GM19239 (cell line): Measurements from ENCODE around the gene NAPSA.
A peak's percentile ranks its signal among the peaks of the same experiment; 100 is the strongest.
"Not testable (repeated sequence)": the region's sequence is repeated elsewhere in the genome, so short reads cannot be mapped to it uniquely, and the experiment has no call there.

Experiments used
- DNase-seq: peaks from one replicate; pipeline ENCODE4 v3.0.0; 2011; ENCODE audit warnings: low spot score; ENCODE audit not compliant: insufficient read length
- FAIRE-seq: peaks from 2 replicates; lab custom pipeline; 2011; peaks lifted over from hg19 to GRCh38; lab: Jason Lieb, UNC

NAPSA gene

DNA sequence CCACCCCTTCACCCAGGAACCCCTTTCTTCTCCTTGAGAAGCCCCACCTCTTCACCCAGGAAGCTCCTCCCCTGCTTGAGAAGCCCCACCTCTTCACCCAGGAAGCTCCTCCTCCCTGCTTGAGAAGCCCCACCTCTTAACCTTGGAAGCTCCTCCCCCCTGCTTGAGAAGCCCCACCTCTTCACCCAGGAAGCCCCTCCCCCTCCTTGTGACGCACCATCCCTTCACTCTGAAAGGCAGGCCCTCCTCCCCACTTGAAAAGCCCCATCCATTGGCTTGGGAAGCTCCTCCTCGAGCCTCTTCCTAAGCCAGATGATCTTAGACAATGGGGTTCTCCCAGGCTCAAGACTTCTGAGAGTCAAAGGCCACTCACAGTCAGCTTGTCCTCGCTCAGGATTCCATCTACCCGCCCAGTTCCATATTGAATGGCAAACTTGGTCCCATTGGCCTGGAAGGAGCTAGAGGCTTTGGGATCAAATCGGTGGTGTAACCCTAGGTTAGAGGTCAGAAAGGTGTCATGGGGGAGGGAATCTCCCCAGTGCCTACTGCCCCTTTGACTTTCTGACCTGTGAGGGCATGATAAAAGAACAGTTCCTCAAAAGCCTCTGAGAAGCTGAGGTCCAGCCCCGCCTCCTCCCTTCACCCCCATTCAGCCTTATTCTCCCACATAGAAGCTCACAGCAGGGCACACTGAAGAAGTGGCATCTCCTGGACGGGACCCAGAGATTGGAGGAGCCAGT is 4.0 kb downstream of the NAPSA start:
- DNase-seq = no peak
- no peak for FAIRE-seq

GRCh38 chr19:50359328-50359818 is 6.1 kb downstream of the NAPSA start:
- no peak for DNase-seq
- FAIRE-seq = no peak

DNA sequence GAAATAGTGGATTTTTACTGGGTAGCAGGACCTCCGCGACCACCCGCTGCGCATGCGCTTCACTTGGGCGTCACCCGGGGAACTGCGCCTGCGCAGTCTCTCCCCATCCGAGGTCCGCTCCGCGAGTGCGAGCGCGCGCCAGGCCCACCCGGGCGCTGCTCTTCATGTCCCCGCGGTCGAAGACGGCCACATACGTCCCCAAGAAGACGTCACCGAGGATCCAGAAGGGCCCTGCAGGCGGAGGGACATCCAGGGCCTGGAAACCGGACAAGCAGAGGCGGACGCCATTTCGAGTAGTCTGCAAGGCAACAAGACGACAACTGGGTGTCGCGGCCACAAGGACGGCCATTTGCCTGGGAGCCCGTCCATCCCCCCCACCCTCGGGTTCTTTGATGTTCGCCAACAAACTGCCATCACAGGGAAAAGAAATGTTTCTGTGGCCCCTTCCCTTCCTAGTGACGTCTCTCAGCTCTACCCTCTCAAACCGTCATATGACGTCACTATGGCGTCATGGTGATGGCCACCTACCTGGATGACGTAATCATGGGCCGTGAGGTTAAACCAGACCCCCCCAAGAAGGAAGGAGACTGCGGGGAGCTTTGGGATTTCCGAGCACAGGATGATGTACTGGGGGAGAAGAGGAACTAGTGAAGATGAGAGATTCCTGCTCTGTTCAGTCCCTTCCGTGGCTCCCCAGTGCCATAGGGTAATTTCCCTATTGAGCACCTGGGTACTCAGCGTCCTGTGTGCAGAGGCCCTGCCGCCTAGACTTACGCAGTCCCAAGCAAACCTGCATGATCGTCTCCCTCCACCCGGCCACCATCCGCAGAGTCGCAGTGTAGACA is 6.7 kb downstream of the NAPSA start:
- FAIRE-seq (peak; percentile 18), DNase-seq (no peak)

- peak; percentile 94 for FAIRE-seq
- DNase-seq = no peak
Observed at GRCh38 chr19:50357178-50358100, 8.0 kb downstream of the NAPSA start.

- DNase-seq (no peak), FAIRE-seq (no peak)
Observed at GRCh38 chr19:50356691-50357177, 8.7 kb downstream of the NAPSA start.

DNA sequence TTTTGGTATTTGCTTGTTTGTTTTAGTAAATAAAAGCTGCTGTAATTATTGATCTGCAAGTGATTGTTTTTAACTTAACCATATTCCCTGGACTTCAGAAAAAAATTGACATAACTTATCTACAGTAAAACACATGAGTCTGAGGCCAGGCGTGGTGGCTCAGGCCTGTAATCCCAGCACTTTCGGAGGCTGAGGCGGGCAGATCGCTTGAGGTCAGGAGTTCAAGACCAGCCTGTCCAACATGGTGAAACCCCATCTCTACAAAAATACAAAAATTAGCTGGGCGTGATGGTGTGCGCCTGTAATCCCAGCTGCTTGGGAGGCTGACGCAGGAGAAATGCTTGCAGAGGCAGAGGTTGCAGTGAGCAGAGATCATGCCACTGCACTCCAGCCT is 12.0 kb downstream of the NAPSA start:
- DNase-seq, FAIRE-seq: not testable (repeated sequence)

- no peak for FAIRE-seq
- no peak for DNase-seq
Observed at GRCh38 chr19:50352242-50352641, 13.2 kb downstream of the NAPSA start.

DNA sequence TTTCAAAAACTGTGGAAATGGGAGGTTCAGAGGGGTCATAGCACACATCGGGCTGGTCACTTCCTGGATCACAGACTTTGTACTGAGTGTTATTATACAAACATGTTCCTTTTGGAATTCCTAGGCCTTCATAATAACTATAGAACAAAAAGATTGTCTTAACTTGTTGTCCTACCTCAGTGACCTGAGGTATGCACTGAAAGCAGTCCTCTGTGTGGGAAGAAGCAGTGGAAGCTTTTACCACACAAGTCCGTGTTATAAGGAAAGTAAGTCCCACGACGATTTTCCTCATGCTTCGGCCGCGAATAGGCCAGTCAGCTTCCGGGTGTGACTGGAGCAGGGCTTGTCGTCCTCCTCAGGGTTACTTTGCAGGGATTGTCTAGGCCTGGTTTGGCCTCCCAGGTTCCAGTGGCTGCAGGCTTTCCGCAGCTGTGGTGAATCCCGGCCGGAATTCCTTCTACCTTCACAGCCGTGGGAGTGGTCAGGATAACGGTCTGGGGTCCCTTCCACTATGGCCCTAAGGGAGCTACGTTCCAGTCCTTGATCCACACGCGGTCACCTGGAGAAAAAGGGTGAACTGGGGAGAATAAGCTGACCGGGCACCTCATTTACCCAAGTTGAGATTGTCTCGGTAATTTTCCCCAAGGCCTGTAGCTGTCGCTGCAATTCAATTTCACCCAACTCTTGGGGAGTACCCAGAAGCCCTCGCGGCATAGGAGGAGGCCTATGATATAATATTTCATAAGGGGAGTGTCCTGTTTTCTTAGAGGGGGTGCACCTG is 16.0 kb downstream of the NAPSA start:
- no peak for FAIRE-seq

GRCh38 chr19:50347089-50347581 is 18.3 kb downstream of the NAPSA start:
- not testable (repeated sequence) for DNase-seq
- FAIRE-seq = peak; percentile 91

More for the DNA sequence above, 16.0 kb downstream of the NAPSA start:
- DNase-seq = no peak

- peak; percentile 97 for FAIRE-seq
- DNase-seq = no peak
Observed at GRCh38 chr19:50344661-50345318, 20.6 kb downstream of the NAPSA start.

DNA sequence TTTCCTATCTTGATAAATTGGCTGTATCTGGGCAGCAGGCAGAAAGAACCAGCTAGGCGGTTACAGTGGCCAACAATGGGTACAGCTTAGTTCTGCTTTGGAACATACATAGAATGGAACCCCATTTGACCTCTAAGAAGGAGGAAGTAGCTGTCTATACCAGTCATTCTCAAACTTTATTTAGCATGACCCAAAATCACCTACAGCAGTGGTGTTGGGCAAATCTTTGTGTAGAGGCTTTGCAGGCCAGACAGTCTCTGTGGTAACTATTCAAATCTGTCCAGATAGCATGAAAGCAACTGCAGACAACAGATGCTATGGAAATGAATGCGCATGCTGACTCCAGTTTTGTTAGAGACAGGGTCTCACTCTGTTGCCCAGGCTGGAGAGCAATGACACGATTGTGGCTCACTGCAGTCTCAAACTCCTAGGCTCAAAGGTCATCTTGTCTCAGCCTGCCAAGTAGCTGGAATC is 24.3 kb downstream of the NAPSA start:
- FAIRE-seq (peak; percentile 86), DNase-seq (no peak)

- FAIRE-seq = no peak
- no peak for DNase-seq
Observed at GRCh38 chr19:50340331-50340730, 25.1 kb downstream of the NAPSA start.

DNA sequence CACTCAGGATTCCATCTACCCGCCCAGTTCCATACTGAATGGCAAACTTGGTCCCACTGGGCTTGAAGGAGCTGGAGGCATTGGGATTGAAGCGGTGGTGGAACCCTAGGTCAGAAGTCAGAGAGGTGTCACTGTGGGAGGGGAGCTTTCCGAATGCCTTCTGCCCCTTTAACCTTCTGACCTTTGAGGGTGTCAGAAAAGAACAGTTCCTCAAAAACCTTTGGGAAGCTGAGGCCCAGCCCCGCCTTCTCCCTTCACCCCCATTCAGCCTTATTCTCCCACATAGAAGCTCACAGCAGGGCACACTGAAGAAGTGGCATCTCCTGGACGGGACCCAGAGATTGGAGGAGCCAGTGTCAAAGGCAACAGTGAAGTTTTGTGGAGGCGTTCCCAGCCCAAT is 28.4 kb downstream of the NAPSA start:
- not testable (repeated sequence) for DNase-seq, FAIRE-seq

DNA sequence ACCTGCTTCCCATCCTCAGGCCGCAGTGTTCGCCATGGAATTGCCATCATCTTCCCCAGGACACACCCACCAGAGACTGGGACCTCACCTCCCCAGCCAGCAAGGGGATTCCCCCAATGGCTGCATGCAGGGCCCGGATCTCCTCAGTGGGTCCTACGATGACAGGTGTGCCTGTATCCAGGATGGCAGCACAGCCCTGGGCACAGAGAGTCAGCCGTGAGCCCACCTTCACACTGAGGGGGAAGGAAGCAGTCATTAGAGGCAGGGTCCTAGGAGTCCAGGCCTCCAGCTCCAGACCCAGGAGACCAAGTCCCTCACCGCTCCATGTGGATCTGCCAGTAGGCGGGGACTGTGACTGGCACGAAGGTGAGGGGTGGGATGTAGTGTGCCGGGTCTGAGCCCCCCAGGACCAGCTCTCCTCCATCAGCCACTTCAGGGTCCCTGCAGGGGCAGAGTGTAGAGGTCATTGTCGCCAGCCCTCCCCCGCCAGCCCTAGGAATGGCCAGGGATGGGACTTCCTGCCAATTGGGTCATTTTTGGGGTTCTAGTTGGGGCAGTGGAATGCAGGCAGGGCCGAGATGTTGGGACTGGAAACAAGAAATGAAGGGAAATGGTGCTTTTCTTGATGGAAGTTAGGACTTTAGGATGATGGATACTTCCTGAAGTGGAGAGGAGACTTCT is 30.6 kb downstream of the NAPSA start:
- FAIRE-seq (no peak), DNase-seq (no peak)

DNA sequence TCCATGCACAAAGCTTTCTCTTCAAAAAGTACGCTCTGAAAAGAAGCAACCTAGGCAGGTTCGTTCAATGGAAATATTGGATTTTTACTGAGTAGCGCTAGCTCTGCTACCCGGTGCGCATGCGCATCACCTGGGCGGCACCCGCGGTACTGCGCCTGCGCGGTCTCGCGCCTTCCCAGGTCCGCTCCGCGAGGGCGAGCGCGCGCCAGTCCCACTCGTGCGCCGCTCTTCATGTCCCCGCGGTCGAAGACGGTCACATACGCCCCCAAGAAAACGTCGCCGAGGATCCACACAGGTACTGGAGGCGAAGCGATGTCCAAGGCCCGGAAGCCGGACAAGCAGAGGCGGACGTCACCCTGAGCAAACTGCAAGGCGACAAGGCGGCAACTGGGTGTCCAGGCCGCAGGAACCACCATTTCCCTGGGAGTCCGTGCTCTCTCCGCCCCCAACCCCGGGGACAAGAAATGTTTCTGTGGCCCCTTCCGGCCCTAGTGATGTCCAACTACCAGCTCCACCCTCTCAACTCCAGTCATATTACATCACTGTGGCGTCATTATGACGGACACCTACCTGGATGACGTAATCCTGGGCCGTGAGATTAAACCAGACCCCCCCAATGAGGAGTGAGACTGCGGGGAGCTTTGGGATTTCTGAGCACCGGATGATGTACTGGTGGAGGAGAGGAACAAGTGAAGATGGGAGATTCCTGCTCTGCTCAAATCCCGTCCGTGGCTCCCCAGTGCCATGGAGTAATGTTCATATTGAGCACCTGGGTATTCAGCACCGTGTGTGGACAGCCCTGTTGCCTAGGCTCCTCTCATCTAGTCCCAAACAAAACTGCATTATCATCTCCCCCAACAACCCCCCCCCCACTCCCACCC is 31.5 kb downstream of the NAPSA start:
- DNase-seq (no peak), FAIRE-seq (peak; percentile 76)

GRCh38 chr19:50333235-50333736 is 32.2 kb downstream of the NAPSA start:
- peak; percentile 73 for DNase-seq
- FAIRE-seq = no peak
